ENCODE measurements around the gene CACNA1C.
"Not testable (repeated sequence)": the region's sequence is repeated elsewhere in the genome, so short reads cannot be mapped to it uniquely, and the experiment has no call there.

Gene CACNA1C

DNA sequence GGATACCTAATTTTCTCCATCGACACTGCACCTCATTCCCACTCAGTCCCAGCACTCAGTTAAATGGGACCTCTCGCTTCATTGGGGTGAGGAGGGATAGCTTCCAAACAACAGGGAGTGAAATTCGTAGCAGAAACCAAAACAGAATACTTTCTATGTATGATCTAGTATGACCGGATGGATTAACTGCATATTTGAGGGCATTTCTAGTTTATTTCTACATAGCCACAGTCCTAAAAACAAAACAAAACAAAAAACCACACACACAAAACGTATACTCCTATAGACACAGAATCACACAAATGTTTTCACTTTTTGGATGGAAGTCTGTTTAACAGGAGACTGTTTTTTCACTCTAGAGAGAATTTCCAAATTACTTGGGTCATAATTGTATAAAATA is 434.5 kb downstream of the CACNA1C start:
- in situ Hi-C loops (cut with HindIII; ENCODE audit: low sequenced_read_pairs): no loop called here

DNA sequence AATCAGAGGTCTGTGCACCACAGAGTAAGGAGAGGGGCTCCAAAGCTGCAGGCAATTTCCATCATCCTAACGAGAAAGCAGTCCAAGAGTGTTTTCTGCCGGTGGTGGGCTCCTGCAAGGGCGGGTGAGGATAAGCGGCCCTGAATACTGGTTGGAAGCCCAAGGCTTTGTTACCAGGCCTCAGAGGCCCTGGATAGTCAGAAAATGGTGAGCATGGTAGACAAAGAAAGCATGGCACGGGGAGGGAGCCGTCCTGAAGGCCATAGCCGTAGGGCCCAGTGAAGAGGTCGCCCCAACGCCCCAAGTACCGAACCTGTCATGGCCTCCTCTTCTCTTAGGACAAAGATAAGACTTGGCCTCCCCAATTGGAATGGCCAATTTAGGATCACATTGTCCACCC is 435.3 kb downstream of the CACNA1C start:
- in situ Hi-C loops (cut with HindIII; ENCODE audit: low sequenced_read_pairs): no loop called here

DNA sequence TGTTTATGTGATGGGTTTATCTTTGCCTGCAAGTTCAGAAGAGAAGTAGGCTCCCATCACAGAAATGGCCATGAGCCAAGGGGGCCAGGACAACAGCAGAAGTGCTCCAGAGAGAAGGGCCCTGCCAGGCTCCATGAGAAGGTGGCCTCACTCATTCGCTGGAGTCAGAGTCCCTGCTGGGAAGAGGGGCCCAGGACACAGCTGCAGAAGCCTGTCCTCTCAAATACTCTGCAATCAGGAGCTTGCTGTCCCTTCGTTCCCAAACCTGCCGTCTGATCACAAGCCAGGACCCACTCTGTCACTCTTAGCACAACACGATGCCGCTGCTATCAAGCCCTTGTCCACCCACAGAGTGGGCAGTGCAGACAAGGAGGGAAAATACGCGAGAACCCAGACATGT is 435.8 kb downstream of the CACNA1C start:
- in situ Hi-C loops (cut with HindIII; ENCODE audit: low sequenced_read_pairs): no loop called here

DNA sequence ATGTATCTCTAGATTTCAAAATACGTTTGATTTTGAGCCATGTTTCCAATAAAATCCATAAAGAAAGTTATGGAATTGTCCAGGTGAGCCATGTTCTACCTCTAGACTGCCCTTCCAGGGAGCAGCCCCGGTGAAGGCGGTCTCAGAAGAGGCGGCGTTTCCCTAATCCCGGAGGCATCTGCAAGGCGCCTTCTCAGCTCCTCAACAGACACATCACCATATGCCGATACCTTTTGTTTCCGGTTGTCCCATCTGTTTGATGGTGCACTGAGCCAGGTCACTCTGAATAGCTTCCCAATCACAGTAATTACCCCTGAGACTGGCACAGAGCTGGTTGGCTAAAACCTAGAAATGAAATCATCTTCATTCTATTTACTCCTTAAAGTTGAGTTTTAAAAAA is 436.5 kb downstream of the CACNA1C start:
- in situ Hi-C loops (cut with HindIII; ENCODE audit: low sequenced_read_pairs): no loop called here

DNA sequence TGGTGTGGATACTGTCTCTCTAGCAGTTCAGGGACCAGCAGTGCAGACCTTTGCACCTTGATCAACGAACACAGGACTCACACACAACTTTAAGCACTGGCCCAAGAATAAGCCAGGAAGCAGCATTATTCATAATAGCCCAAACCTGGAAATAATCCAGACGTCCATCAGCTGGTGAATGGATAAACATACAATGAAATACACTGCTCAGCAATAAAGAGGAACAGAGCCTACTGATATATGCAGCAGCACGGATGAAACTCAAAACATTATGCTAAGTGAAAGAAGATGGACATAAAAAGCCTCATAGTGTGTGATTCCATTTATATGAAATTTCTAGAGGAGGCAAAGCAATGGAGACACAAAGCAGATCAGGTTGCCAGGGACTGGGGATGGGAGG is 438.0 kb downstream of the CACNA1C start:
- in situ Hi-C loops (cut with HindIII; ENCODE audit: low sequenced_read_pairs): no loop called here

DNA sequence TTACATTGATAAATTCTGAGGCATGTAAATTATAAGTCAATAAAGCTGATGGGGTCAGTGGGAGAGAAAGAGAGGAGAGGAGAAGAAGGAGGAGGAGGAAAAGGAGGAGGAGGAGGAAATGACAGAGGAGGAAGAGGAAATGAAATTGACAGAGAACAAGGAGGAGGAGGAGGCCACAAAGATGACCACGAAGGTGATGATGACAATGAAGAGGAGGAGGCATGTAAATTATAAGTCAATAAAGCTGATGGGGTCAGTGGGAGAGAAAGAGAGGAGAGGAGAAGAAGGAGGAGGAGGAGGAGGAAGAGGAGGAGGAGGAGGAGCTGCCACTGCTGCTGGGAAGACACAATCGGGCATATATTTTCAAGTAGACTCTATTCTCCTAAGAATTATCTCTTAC is 438.6 kb downstream of the CACNA1C start:
- in situ Hi-C loops (cut with HindIII; ENCODE audit: low sequenced_read_pairs): not testable (repeated sequence)

DNA sequence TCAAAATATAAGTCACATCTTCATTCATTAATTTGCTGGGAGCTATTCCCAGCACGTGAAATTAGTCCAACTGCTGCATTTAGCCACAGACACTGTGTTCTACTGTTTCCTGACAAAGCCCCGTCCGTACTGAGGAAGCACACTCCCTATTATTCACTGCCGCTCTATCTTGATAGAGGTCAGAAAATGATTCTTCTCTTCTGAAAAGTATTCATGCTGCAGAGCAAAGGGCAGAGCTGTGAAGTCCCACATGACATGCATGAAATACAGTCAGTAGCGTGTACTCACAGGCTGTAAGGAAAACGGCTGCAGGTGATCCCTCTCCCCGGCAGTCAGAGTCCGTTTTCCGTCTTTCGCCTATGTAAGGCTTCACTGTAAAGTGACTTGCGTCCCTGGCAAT is 439.4 kb downstream of the CACNA1C start:
- in situ Hi-C loops (cut with HindIII; ENCODE audit: low sequenced_read_pairs): no loop called here

DNA sequence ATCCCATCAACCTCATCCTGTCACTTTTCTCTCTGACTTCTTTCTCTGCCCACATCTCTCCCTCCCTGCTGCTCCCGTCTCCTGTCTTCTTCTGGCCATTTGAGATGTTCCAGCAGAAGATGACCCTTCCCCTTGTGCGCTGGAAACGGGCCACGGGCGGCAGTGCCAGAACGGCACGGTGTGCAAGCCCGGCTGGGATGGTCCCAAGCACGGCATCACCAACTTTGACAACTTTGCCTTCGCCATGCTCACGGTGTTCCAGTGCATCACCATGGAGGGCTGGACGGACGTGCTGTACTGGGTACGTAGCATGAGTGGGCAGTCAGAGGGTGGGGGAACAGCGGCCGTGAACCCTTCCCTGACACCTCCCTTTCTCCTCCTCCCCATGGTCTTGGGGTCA is 440.3 kb downstream of the CACNA1C start:
- in situ Hi-C loops (cut with HindIII; ENCODE audit: low sequenced_read_pairs): no loop called here

DNA sequence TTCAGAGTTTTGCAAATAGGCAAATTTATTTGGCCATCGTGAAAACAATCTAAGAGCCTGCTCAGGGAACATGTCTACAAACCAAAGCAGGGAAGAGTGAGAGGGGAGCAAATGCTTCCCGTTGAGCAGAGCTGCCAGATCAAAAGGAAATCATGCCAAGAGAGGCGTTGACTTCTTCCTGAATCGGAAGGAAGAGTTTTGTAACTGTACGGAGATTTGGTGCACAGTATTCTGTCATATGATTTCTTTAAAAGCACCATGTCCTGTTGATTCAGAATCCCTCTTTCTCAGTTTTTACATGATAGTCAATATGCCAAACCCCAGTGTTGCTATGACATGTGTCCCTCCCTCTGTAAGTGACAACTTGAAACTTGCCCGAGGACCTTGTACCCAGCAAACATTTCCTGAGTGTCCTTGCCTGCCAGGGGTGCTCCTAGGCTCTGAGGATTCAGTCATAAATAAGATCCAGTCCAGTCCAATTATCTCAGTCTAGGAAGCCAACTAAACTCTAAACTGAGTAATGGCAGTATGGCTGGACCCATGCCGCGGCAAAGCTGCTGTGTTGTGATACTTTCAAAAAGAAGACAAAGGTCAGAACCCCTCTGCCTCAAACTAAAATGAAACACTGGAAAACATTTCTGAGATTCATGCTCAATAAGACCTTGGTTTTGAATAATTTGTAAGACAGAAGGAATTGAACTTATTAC is 441.9 kb downstream of the CACNA1C start:
- in situ Hi-C loops (cut with HindIII; ENCODE audit: low sequenced_read_pairs): no loop called here

DNA sequence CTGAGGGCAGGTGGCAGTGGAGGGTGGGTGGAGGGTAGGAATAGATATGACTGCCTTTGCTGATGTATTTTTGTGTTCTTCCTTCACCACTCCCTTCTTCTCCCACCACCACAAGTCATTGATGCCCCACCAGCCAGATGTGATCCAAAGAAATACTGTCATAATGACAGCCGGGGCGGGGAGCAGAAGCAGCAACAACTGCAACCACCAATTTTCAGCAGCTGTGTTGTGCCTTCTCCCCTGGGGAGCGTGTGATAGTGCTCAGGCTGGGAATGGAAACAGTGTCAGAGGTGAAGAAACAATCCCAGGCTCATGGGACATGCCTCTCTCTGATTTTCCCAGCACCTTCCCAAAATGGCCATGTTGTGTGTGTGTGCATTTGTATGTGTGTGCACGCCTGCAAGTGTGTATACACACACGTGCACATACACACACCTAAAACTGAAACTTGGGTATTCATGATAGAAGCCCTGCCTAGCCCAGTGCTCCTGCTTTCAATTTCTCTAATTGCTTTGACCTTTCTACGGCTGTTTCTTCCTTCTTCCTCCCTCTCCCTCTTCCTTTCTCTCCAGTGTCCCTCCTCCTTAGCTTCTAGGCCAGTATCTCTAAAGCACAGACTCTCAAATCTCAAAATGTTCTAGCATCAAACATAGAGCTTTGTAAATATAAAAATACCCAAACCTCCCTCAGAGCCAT is 442.8 kb downstream of the CACNA1C start:
- in situ Hi-C loops (cut with HindIII; ENCODE audit: low sequenced_read_pairs): no loop called here

DNA sequence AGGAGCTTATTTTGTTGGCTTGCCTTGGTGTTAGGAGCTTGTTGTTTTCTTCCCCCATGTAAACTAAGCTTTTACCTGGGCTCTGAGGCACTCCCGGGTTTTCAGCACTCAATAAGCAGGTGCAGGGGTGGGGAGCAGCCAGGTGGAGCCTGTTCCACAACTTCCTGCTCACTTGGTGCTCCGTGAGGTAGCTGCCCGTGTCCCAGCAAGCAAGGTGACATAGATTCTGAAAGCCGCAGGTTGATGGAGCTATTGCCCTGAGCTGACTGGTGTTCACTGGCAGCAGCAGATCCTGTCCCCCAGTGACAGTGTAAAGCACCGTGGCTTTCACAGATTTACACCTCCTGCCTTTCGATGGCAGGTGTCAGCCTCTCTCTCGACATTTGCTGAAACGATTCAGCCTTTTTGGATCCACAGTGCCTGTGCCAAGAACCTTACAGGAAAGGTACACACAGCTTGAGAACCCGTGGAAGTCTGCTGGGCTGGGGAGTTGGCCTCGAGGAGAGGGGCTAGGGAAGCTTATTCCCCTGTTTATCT is 446.2 kb downstream of the CACNA1C start:
- in situ Hi-C loops (cut with HindIII; ENCODE audit: low sequenced_read_pairs): no loop called here

DNA sequence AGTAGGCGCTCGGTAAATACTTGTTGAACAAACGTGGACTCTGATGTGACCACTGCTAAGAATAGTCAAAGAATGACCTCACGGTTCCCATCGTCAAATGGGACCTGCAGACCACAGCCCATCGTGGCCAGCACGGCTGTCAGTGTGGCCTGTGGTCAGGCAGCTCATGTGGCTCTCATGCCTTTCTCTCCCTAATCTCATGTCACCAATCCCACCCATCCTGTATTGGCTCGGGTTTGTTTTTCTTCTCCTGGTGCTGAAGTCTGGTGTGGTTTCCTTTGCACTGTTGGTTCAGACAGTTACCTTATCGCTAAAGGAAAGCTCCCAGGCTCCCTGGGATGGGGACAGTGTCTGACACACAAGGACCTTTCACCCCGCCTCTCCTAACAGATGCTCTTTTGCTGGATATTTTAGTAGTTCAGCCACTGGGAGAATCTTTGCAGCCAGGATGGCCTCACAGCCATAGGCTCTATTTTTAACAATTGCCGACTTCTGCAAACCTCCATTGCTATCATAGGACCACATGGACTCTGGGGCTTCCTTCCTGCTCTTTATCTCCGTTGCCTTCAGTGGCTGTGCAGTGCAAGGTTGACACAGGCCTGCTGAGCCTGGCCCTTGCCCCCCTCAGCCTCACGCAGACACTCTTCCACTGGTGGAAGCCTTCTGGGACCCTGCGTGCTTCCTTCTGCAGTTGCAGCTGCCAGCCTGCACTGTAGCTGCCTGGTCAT is 448.8 kb downstream of the CACNA1C start:
- in situ Hi-C loops (cut with HindIII; ENCODE audit: low sequenced_read_pairs): no loop called here

DNA sequence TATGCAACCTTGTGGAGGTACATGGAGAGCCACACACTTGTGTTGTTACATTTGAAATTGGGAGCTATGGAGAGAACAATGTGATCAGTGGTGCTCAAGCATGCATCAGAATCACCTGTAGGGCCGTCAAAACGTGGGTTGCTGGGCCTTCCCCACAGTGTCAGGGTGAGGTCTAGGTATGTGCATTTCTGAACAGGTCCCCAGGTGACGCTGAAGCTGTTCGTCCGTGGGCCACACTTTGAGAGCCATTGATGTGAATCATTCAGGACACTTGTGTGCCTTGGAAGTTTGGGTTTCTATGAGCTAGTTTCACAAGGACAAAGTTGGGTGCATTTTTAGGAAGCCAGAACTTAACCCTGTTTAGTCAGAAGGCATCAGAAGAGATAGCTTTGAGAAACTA is 450.2 kb downstream of the CACNA1C start:
- in situ Hi-C loops (cut with HindIII; ENCODE audit: low sequenced_read_pairs): no loop called here

DNA sequence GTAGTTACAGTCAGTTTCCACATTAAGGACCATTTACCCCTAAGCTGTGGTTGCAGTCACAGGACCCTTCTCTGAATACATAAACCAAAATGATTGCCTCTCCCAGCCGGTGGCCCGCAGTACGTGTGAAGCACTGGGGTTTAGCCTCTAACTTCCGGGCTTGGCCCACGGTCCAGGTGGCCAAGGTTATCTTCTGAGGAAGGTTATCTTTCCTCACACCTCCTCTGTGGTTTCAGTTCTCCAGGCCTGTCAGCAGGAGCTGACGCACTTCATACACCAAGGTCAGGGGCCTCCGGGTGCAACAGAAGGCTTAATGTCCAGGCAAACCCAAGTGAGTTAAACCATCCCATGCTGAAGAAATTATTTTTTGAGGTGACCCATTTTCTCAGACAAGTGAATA is 451.0 kb downstream of the CACNA1C start:
- in situ Hi-C loops (cut with HindIII; ENCODE audit: low sequenced_read_pairs): no loop called here

DNA sequence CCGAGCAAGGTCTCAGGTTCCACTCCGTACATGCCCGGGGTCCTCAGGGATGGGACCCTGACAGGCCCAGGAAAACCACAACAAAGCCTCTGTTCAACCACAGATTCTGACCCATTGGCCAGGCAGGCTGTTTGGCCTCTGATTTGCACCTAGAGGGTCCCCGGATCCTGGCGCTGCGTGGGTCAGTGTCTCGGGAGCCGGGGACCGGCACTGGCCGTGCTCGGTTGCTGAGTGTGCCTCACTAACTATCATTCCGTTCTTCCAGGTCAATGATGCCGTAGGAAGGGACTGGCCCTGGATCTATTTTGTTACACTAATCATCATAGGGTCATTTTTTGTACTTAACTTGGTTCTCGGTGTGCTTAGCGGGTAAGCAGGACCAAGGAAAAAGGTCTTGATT is 451.8 kb downstream of the CACNA1C start:
- in situ Hi-C loops (cut with HindIII; ENCODE audit: low sequenced_read_pairs): no loop called here

DNA sequence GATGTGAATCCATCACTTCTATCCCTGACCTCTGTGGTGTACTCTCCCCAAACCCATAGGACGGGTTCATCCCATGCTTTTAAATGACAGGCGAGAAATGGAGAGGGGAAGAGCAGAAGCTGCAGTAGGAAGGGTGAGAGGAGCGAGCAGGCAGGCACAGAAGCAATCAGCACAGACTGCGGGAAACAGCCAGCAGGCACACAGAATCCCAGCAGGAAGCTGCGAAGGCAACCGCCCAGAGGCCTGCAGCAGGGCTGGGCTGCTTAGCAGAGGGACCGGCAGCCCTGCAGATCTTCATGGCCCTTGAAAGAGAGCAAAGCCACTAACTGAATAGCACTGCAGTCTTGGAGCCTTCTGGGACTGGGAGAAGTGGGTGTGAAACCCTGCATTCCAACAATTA is 455.0 kb downstream of the CACNA1C start:
- in situ Hi-C loops (cut with HindIII; ENCODE audit: low sequenced_read_pairs): no loop called here

DNA sequence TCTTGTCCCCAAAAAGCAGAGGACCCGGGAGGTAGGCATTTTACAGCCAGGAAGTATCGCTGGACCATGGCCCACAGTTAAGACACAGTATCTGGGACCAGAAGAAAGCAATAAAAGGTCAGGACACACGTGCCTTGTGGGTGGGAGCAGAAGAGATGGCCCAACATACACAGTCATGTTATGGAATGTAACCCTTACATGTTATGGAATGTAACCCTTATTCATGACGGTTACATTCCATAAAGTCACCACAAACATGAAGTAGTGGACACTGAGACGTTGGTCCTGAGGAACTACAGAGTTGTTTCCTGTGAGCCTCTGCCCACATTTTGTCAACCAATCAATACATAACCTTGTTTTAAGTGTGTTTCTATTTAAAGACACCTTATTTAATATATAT is 456.4 kb downstream of the CACNA1C start:
- in situ Hi-C loops (cut with HindIII; ENCODE audit: low sequenced_read_pairs): no loop called here

DNA sequence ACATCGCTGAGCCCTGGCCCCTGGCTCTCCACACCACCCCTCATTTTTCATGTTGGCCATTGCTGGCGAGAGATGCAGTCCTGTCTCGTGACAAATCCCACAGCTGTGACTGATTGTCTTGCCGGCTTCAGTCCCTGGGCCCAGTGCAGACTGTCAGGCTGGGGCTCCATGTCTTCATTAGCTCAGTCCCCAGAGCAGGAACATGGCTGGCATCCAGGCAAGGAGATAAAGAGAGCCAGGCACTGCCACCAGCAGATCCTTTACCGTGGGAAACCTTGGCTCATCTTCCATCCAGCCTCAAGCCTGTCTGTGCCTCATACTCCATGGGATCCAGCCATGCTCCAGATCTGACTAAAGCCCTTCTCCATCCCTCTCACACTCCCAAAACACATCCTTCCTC is 457.3 kb downstream of the CACNA1C start:
- in situ Hi-C loops (cut with HindIII; ENCODE audit: low sequenced_read_pairs): no loop called here

DNA sequence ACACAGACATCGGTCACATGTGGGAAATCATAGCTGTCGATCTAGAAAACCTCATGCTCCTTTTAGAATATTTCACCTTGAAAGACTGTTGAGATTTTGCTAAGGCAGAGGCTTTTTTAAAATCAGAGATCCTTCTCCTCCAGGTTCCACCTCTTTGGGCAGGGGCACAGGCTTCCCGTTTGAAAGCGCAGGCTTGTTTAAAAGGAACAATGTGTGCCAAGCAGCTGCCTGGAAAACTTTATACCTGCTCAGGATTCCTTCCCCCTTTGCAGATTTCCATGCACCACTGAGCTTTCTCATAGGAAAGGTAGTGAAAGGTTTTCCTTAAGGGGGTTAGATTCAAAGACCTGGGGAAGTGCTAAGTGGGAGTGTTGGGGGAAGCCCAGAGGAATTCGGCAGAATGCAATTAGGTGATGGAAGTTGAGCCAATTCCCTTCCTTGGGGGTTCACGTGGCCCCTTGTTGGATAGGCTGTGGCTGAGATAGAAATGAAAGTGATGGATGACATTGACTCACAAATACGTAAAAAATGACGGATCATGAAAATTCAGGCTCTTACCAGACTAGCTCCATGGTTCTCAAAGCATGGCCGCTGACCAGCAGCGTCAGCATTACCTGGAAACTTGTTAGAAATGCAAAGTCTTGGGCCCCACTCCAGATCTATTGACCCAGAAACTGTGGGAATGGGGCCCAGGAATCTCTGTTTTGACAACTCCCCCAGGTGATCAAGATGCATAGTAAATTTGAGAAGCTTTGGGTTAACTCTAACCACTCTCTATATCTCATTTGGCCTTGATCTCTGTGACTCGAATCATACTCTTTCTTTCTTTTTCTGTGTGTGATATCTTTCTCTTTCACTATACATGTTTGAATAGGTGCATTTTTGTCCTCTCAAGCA is 460.6 kb downstream of the CACNA1C start:
- in situ Hi-C loops (cut with HindIII; ENCODE audit: low sequenced_read_pairs): no loop called here

DNA sequence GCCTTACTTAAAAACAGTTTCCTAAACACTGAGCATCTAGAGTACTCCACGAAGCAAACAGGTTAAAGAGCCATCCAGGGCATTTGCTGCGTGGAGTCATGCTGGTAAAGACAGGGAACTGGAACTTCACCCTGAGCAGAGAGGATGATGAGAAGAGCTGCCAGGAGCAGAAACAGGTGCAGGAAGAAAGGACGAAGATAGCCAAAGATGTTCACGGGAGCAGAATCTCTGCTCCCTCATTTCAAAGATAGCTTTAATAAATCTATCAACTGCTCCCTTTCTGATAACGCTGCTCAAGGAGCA is 461.2 kb downstream of the CACNA1C start:
- in situ Hi-C loops (cut with HindIII; ENCODE audit: low sequenced_read_pairs): no loop called here

DNA sequence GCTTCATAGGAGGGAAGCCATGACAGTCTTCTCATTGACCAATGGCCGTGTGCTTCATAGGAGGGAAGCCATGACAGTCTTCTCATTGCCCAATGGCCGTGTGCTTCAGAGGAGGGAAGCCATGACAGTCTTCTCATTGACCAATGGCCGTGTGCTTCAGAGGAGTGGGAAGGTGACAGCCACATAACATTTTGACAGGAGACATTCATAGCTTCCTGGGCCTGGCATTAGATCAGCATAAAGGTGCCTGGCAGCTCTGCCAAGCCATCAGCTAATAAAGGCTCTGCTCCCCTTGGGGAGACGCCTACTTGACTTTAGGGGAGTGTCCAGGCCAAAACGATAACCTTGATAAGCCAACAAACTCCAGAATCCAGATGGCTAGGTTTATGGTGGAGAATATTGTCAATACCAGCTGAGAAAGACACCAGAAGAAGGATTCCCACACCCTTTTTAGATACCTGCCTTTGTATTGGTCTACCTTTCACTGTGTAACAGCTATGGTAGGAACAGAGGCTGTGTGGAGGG is 468.0 kb downstream of the CACNA1C start:
- in situ Hi-C loops (cut with HindIII; ENCODE audit: low sequenced_read_pairs): no loop called here
